ENCODE results near the gene MAD1L1. TPM values are rescaled to one million over a fixed set of nuclear protein-coding genes. Genes with fewer than 3 reads are reported as not detected.
"Not testable (repeated sequence)": the region's sequence is repeated elsewhere in the genome, so short reads cannot be mapped to it uniquely, and the experiment has no call there.

The MAD1L1 gene
- total and polyA plus RNA-seq, 11 donors: 11.1 to 29.7 (median 20.9) TPM

DNA sequence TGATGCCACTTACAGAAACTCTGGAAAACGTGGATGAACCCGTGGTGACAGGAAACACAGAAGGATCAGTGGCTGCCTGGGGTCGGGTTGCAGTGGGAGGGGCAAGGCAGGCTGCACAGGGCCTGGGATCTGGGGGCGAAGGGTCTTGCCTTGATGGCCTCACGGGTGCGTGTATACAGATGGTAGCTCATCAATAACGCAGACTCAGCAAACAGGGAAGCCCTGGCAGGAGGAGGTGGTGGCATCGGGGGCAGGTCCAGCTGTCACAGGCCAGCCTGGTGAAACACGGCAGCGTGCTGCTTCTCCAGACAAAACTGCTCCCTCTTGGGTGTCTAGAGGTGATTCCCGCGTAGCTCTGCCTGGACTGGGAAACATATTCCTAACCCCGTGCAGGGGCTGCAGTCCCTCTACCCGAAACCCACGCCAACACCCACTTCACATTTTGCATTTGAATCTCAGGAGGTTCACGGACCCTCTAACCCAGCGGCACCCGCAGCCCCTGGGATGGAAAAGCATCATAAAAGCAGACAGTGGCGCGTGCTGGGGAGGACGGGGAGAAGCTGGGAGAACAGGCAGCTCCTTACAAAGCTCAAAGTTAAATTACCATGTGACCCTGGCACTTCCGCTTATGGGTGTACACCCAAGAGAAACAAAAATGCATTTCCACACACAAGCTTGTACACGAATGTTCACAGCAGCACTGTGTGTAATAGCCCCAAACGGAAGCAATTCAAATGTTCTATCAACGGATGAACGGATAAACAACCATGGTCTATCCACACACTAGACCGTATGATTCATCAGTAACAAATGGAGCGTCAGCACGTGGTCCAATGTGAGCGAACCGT is 394.8 kb downstream of the MAD1L1 start:
- H3K27me3 ChIP-seq; H3K4me1 ChIP-seq; H3K4me3 ChIP-seq; H3K27ac ChIP-seq; H3K36me3 ChIP-seq; intact Hi-C loops (cut with DNase I): not testable (repeated sequence)
- ATAC-seq (peak in 1 of 4 donors; percentile 13), DNase-seq (peak in 1 of 5 donors; percentile 7)
- H3K9me3 ChIP-seq: peaks cover 0 to 22% (median 0%) of the 10 kb centered on the region in 12 donors
- WGBS, 4 donors: 91 to 92% (median 92%) methylated on average over 31 of the region's 31 CpGs

DNA sequence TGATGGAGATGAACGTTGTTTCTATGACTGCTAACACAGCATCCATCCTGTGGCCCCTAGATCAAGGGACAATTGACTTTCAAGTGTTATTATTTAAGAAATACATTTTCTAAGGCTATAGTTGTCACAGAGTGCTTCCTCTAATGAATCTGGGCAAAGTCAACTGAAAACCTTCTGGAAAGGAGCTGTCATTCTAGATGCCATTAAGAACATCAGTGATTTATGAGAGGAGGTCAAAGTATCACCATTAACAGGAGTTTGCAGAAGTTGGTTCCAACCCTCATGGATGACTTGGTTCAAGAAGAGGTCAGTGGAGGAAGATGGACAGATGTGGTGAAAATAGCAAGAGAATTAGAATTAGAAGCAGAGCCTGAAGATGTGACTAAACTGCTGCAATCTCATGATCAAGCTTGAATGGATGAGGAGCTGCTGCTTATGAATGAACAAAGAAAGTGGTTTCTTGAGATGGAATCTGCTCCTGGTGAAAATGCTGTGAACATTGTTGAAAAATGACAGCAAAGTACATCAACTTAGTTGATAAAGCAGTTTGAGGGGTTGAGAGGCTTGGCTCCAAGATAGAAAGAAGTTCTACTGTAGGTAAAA is 400.7 kb downstream of the MAD1L1 start:
- H3K4me3 ChIP-seq; DNase-seq; H3K4me1 ChIP-seq; H3K27me3 ChIP-seq; H3K36me3 ChIP-seq; ATAC-seq; intact Hi-C loops (cut with DNase I); H3K27ac ChIP-seq: not testable (repeated sequence)
- WGBS, 4 donors: 79 to 90% (median 82%) methylated on average over 1 of the region's 1 CpG
- H3K9me3 ChIP-seq: peaks cover 0 to 33% (median 0%) of the 10 kb centered on the region in 12 donors

DNA sequence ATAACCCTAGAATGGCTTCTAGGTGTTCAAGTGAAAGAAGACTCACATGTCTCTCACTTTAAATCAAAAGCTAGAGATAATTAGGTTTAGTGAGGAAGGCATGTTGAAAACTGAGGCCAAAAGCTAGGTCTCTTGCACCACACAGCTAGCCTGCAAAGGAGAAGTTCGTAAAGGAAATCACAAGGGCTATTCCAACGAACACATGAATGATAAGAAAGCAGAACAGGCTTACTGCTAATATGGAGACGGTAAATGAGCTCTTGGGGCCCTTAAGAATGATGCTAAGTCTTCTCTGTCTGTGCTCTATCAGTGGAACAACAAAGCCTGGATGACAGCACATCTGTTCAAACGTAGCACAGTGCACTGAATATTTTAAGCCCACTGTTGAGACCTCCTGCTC is 401.3 kb downstream of the MAD1L1 start:
- ATAC-seq; H3K36me3 ChIP-seq; H3K4me1 ChIP-seq; H3K4me3 ChIP-seq; H3K27ac ChIP-seq; intact Hi-C loops (cut with DNase I); H3K27me3 ChIP-seq; DNase-seq: not testable (repeated sequence)
- WGBS, 4 donors: 91 to 95% (median 93%) methylated on average over 4 of the region's 4 CpGs
- peaks cover 0 to 33% (median 0%) of the 10 kb centered on the region in 12 donors for H3K9me3 ChIP-seq

DNA sequence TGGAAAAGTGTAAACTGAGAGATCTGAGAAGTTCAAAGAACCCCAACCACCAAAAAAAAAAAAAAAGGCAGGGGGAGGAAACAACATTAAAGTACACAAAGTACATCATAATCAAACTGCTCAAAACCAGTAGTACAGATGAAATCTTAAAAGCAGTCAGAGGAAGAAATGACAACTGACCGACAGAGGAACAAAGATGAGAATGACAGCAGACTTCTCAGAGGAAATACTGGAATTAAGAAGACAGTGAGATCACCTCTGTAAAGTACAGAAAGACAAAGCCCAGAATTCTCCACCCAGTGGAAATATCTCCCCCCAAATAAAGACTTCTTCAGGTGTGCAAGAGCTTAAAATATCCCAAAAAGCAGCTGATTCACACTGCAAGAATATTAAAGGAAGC is 403.1 kb downstream of the MAD1L1 start:
- DNase-seq; H3K4me3 ChIP-seq; H3K36me3 ChIP-seq; intact Hi-C loops (cut with DNase I); H3K27ac ChIP-seq; ATAC-seq; H3K4me1 ChIP-seq; H3K27me3 ChIP-seq: not testable (repeated sequence)
- H3K9me3 ChIP-seq: peaks cover 0 to 24% (median 0%) of the 10 kb centered on the region in 12 donors
- WGBS, 4 donors: 90 to 98% (median 95%) methylated on average over 1 of the region's 1 CpG

DNA sequence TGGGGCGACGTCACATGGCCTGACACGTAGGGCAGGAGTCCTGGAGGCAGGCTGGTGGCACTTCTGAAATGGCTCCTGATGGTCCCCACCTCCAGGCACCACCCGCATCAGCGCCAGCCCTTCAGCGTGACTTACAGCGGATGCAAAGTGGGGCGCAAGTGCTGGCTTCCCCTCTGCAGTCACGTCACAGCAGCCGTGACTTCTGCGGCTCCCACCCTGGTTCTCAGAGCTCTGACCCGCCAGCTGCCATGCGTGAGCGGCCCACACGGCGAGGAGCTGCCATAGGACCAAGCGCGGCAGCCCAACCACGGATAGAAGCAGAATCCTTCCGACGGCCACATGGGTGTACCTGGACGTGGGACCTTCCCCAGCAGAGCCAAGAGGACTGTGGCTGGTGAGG is 403.6 kb downstream of the MAD1L1 start:
- ATAC-seq: no peak
- TF ChIP-seq, protein P1, sequence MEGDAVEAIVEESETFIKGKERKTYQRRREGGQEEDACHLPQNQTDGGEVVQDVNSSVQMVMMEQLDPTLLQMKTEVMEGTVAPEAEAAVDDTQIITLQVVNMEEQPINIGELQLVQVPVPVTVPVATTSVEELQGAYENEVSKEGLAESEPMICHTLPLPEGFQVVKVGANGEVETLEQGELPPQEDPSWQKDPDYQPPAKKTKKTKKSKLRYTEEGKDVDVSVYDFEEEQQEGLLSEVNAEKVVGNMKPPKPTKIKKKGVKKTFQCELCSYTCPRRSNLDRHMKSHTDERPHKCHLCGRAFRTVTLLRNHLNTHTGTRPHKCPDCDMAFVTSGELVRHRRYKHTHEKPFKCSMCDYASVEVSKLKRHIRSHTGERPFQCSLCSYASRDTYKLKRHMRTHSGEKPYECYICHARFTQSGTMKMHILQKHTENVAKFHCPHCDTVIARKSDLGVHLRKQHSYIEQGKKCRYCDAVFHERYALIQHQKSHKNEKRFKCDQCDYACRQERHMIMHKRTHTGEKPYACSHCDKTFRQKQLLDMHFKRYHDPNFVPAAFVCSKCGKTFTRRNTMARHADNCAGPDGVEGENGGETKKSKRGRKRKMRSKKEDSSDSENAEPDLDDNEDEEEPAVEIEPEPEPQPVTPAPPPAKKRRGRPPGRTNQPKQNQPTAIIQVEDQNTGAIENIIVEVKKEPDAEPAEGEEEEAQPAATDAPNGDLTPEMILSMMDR (IDR thresholded peaks at IDR 0.05): no peak
- TF ChIP-seq POLR2A (IDR thresholded peaks at IDR 0.05): no peak

DNA sequence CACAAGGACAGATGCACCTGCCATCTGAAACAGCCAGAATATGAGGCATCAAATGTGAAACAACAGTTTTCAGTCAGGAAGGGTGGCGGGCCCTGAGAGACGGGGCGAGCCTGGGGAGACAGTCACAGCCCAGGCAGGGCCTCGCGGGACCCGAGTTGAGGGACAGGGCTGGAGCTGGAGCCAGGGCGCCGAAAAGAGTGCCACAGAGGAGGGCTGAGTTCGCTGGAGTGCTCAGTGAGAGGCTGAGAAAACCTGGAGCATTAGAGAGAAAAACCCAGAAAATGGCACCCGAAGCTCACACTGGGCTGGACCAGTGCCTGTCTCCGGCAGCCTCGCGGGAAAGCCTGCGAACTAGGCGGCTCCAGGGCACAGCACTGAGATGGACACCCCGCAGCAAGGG is 404.6 kb downstream of the MAD1L1 start:
- peaks cover 0 to 13% (median 0%) of the 10 kb centered on the region in 12 donors for H3K9me3 ChIP-seq
- 94 to 95% (median 95%) methylated on average over 14 to 16 of the region's 16 CpGs for WGBS, 4 donors
- intact Hi-C loops (cut with DNase I); H3K27ac ChIP-seq; ATAC-seq; H3K36me3 ChIP-seq; H3K4me3 ChIP-seq; H3K27me3 ChIP-seq; H3K4me1 ChIP-seq: not testable (repeated sequence)
- DNase-seq: peak in 1 of 5 donors; percentile 8

More for the DNA sequence above, 403.6 kb downstream of the MAD1L1 start:
- Histone ChIP-seq H3K4me3 (no peak overlapping the region), H3K36me3 (no peaks in the 10 kb centered on the region), H3K9me3 (peaks cover 0 to 20% (median 0%) of the 10 kb centered on the region in 12 donors), H3K4me1 (no peaks in the 10 kb centered on the region), H3K27ac (no peak overlapping the region), H3K27me3 (no peaks in the 10 kb centered on the region)
- WGBS, 4 donors: 93 to 98% (median 95%) methylated on average over 14 to 22 of the region's 22 CpGs
- intact Hi-C loops (cut with DNase I): no loop called here
- DNase-seq: no peak

DNA sequence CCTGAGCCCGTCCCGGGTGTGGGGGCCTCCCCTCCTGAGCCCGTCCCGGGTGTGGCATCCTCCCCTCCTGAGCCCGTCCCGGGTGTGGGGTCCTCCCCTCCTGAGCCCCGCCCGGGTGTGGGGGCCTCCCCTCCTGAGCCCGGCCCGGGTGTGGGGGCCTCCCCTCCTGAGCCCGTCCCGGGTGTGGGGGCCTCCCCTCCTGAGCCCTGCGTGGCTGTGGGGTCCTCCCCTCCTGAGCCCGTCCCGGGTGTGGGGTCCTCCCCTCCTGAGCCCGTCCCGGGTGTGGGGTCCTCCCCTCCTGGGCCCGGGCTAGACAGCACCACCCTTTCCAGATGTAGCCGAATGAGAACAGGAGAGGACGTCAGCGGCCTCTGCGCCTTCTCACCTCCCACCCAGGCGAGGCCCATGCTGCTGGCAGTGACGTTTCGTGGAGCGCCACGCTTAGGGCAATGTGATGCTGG is 405.2 kb downstream of the MAD1L1 start:
- peaks cover 0 to 13% (median 0%) of the 10 kb centered on the region in 12 donors for H3K9me3 ChIP-seq
- H3K27me3 ChIP-seq; H3K36me3 ChIP-seq; H3K4me1 ChIP-seq; DNase-seq; ATAC-seq; H3K27ac ChIP-seq; intact Hi-C loops (cut with DNase I); H3K4me3 ChIP-seq: not testable (repeated sequence)
- WGBS, 4 donors: 92 to 94% (median 93%) methylated on average over 9 to 27 of the region's 27 CpGs; no CpG with 5 or more reads in 1 of the 4 donors

DNA sequence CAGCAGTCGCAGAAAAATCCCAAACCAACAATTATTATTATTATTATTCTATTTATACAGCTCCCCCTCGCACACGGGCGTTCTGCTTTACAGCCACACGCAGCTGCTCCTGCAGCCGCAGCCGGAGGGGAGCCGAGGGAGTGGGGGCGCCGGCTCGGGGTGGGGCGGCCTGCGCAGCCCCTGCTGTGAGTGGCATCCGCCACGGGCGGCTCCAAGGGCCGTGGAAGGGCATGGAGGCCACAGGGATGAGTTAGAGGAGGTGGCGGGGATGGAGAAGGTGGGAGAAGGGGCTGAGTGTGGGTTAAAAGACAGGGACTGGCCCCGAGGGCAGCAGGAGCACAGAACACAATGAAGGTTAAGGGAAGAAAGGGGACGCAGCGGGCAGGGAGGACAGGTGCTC is 405.8 kb downstream of the MAD1L1 start:
- H3K36me3 ChIP-seq; H3K27me3 ChIP-seq; ATAC-seq; H3K4me3 ChIP-seq; intact Hi-C loops (cut with DNase I); H3K27ac ChIP-seq; H3K4me1 ChIP-seq; DNase-seq: not testable (repeated sequence)
- 88 to 94% (median 93%) methylated on average over 11 to 20 of the region's 21 CpGs for WGBS, 4 donors
- peaks cover 0 to 11% (median 0%) of the 10 kb centered on the region in 12 donors for H3K9me3 ChIP-seq
